ENCODE data around the gene STK33.

Gene STK33

GRCh38 chr11:8373519-8374432, 220.3 kb downstream of the STK33 start:
- no peak for DNase-seq (ENCODE audit: low spot score)

GRCh38 chr11:8372641-8373381, 221.2 kb downstream of the STK33 start:
- no peak for DNase-seq (ENCODE audit: low spot score)

- DNase-seq (ENCODE audit: low spot score): no peak
These were observed 222.5 kb downstream of the STK33 start for GRCh38 chr11:8371516-8371884.

- no peak for DNase-seq (ENCODE audit: low spot score)
These were observed 223.1 kb downstream of the STK33 start for GRCh38 chr11:8370812-8371515.

- DNase-seq (ENCODE audit: low spot score): no peak
These were observed 224.3 kb downstream of the STK33 start for GRCh38 chr11:8369592-8370205.

- DNase-seq (ENCODE audit: low spot score): no peak
These were observed 225.3 kb downstream of the STK33 start for GRCh38 chr11:8368772-8369171.

- DNase-seq (ENCODE audit: low spot score): no peak
These were observed 225.8 kb downstream of the STK33 start for GRCh38 chr11:8368194-8368593.

- DNase-seq (ENCODE audit: low spot score): no peak
These were observed 227.7 kb downstream of the STK33 start for GRCh38 chr11:8366316-8366715.

GRCh38 chr11:8365216-8365941, 228.6 kb downstream of the STK33 start:
- no peak for DNase-seq (ENCODE audit: low spot score)

- no peak for DNase-seq (ENCODE audit: low spot score)
These were observed 230.1 kb downstream of the STK33 start for GRCh38 chr11:8363921-8364320.

GRCh38 chr11:8362899-8363298, 231.1 kb downstream of the STK33 start:
- DNase-seq (ENCODE audit: low spot score): no peak

GRCh38 chr11:8362491-8362890, 231.5 kb downstream of the STK33 start:
- no peak for DNase-seq (ENCODE audit: low spot score)

GRCh38 chr11:8361664-8362210, 232.3 kb downstream of the STK33 start:
- DNase-seq (ENCODE audit: low spot score): no peak

GRCh38 chr11:8361206-8361605, 232.8 kb downstream of the STK33 start:
- DNase-seq (ENCODE audit: low spot score): no peak

- DNase-seq (ENCODE audit: low spot score): no peak
These were observed 233.8 kb downstream of the STK33 start for GRCh38 chr11:8360086-8360828.

GRCh38 chr11:8359521-8359920, 234.5 kb downstream of the STK33 start:
- no peak for DNase-seq (ENCODE audit: low spot score)

GRCh38 chr11:8357891-8358566, 236.0 kb downstream of the STK33 start:
- DNase-seq (ENCODE audit: low spot score): no peak

- no peak for DNase-seq (ENCODE audit: low spot score)
These were observed 236.5 kb downstream of the STK33 start for GRCh38 chr11:8357505-8357888.

GRCh38 chr11:8356721-8357504, 237.1 kb downstream of the STK33 start:
- DNase-seq (ENCODE audit: low spot score): no peak
